Measurements from ENCODE around the gene DPF3. TPM values are rescaled to one million over a fixed set of nuclear protein-coding genes. Genes with fewer than 3 reads are reported as not detected.

The DPF3 gene
- total RNA-seq, 3 donors from 2014 or later: 9.3 to 21.9 (median 10.9) TPM

DNA sequence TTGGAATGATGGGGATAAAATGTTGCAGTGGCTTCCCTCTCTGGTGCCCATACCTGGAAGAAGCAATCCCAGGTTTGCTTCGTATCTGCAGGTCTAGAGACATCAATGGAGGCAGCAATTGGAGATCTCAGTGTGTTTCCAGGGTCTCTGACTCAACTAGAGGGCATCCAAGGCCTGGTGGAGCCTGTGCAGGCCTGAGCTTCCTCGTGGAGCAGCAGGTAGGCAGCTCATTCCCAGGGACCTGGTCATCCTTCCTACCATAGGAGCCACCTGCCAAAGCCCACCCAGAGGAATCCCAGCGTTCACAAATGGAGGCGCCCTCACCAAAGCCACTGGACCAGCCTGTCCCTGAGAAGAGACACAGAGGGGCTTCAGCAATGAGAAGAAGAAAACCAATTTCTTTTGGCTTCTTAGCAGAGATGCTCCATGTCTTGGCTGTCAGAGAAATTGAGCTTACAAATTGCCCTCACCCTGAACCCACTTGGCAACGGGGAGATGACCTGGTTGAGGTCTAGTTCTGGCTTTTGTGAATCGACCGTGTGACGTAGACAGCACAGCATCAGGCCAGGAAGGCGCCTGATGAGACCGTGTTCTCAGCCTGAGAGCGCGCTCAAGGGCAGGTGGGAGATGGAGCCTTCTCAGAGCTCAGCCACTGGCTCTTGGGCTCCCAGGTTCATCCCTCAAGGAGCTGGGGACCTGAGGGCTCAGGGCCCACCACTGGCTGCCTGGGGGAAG is 283.6 kb downstream of the DPF3 start:
- DNase-seq: no peak

DNA sequence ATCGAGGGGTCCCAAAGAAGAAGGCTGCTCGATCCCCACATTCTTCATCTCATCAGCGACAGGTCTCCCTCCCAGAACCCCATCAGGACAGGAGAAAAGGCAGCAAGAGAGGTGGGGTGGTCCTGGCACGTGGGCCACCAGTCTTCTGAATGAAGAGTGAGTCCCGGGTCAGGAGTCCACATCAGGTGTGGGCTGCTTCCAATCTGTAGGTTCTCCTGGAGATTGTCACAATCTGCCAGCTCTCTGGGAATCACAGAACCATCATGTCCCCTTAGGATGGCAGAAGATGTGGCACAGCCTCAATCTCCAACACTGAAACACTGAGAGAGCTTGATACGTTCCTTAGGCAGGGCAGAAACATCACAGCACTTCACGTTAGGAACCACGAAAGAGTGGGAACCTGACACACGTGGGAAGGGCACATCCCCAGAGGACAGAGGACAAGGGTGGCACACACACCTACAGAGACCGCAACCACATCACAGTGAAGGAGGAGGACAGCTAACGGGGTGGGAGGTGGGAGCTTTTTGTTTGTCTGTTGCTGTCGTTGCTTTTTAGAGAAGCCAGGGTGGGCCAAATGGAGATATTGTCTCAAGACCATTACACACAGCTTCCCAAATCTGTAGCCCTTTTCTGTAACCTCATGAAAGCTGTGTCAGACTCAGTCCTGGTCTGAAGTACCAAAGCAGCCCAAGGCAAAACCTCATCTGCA is 284.5 kb downstream of the DPF3 start:
- no peaks in the 10 kb centered on the region for H3K4me1 ChIP-seq (ENCODE audit: low read depth)
- no peak overlapping the region for H3K4me3 ChIP-seq
- ATAC-seq (no peak), DNase-seq (no peak)
- no peaks in the 10 kb centered on the region for H3K9me3 ChIP-seq
- TF ChIP-seq, protein P1, sequence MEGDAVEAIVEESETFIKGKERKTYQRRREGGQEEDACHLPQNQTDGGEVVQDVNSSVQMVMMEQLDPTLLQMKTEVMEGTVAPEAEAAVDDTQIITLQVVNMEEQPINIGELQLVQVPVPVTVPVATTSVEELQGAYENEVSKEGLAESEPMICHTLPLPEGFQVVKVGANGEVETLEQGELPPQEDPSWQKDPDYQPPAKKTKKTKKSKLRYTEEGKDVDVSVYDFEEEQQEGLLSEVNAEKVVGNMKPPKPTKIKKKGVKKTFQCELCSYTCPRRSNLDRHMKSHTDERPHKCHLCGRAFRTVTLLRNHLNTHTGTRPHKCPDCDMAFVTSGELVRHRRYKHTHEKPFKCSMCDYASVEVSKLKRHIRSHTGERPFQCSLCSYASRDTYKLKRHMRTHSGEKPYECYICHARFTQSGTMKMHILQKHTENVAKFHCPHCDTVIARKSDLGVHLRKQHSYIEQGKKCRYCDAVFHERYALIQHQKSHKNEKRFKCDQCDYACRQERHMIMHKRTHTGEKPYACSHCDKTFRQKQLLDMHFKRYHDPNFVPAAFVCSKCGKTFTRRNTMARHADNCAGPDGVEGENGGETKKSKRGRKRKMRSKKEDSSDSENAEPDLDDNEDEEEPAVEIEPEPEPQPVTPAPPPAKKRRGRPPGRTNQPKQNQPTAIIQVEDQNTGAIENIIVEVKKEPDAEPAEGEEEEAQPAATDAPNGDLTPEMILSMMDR (IDR thresholded peaks at IDR 0.05): no peak
- intact Hi-C loops (cut with DNase I, micrococcal nuclease): no loop called here
- no peaks in the 10 kb centered on the region for H3K36me3 ChIP-seq (ENCODE audit: low read depth)

More for the DNA sequence above, 283.6 kb downstream of the DPF3 start:
- Histone ChIP-seq H3K9me3 (no peaks in the 10 kb centered on the region), H3K36me3 (ENCODE audit: low read depth) (no peaks in the 10 kb centered on the region), H3K4me1 (ENCODE audit: low read depth) (no peaks in the 10 kb centered on the region), H3K4me3 (no peak overlapping the region)
- intact Hi-C loops (cut with DNase I, micrococcal nuclease): no loop called here
- ATAC-seq: no peak
- TF ChIP-seq, protein P1 (IDR thresholded peaks at IDR 0.05): no peak

DNA sequence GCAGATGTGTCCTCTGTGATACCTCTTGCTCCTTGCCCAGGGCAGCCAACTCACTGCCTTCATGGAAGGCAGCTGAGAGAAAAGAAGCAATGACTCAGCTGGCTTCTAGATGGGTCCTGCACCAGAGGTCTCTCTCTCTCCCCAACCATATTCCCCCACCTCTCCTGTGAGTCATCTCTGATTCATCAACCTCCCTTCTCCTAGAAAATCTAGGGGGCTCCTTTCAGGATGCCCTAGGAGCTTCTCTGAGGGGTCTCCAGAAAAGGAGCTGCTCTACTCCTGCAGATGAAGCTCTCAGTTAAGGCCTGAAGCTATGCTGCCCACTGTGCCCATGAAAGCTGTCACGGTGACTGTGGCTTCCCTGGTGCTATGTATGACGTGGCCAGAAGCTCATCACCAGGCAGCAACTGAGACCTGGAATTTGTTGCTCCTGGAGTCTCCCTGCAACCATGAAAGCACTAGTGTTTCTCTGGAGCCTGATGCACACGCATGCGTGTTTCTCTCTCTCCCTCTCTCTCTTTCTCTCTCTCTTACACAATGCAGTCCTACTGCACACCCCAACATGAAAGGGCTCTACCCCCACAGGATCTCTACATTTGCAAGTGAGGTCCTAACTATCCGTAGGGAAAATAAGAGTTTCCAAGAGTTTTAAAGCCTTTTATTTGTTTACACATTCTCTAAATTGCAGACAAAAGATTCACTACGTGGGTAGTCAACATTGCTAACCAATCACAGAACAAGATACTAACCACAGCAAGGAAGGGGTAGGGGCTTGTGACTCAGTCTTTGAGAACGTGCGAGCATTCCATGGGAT is 285.3 kb downstream of the DPF3 start:
- DNase-seq (no peak), ATAC-seq (no peak)
- no peaks in the 10 kb centered on the region for H3K9me3 ChIP-seq
- TF ChIP-seq, protein P1 (IDR thresholded peaks at IDR 0.05): no peak
- intact Hi-C loops (cut with DNase I, micrococcal nuclease): no loop called here
- no peaks in the 10 kb centered on the region for H3K36me3 ChIP-seq (ENCODE audit: low read depth)
- no peaks in the 10 kb centered on the region for H3K4me1 ChIP-seq (ENCODE audit: low read depth)
- no peak overlapping the region for H3K4me3 ChIP-seq

DNA sequence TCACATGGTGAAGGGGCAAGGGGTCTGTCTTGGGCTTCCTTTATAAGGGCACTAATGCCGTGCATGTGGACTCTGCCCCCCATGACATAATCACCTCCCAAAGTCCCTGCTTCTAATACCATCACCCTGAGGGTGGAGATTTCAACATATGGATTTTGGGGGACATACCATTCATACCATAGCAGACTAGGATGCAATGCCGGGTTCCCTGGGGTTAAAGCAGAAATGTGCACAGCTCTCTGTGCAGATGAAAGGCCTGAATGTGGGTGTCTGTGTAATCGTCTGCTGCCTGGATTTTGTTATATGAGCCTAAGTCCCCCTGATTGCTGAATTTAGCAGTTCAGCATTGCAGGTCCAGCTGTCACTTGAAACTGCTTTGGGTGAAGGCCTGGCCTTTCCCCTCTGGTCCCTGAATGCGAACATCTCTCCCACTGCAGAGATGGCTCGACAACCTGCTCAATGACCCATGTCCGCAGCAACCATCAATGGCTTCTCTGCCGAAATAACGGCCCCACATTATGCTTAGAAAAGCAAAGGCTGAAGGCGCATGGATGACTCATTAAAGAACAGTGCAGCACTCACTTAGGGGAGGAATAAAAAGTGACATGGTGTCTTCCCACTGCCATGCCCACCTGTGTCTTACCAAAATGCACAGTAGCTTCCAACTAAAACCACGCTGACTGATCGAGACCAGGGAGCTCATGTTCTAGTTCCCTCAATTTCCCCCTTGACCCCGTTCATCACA is 286.3 kb downstream of the DPF3 start:
- no peaks in the 10 kb centered on the region for H3K9me3 ChIP-seq
- H3K36me3 ChIP-seq (ENCODE audit: low read depth): no peaks in the 10 kb centered on the region
- ATAC-seq (no peak), DNase-seq (no peak)
- TF ChIP-seq, protein P1 (IDR thresholded peaks at IDR 0.05): no peak
- H3K4me3 ChIP-seq: no peak overlapping the region
- H3K4me1 ChIP-seq (ENCODE audit: low read depth): no peaks in the 10 kb centered on the region
- intact Hi-C loops (cut with DNase I, micrococcal nuclease): no loop called here

DNA sequence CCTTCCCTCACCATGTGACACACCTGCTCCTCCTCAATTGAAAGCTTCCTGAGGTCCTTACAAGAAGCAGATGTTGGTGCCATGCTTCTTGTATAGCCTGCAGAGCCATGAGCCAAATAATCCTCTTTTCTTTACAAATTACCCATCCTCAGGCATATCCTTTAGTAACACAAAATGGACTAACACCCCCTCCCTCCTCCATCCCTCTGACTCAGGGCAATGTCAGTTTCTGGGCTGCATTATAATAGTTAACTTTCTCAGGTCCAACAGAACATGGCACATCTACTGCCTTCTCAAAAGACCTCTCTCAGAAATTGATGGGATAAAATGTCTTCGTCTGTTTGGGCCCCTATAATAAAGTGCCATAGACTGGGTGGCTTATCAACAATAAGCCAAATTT is 287.0 kb downstream of the DPF3 start:
- intact Hi-C loops (cut with DNase I, micrococcal nuclease): no loop called here
- TF ChIP-seq, protein P1 (IDR thresholded peaks at IDR 0.05): no peak
- Histone ChIP-seq H3K36me3 (ENCODE audit: low read depth) (no peaks in the 10 kb centered on the region), H3K9me3 (no peaks in the 10 kb centered on the region), H3K4me3 (no peak overlapping the region), H3K4me1 (ENCODE audit: low read depth) (no peaks in the 10 kb centered on the region)
- DNase-seq: no peak
- ATAC-seq: no peak
